Common myeloid progenitor, CD34-positive (primary cell): ENCODE data around the gene SPDYE6.
A peak's percentile ranks its signal among the peaks of the same experiment; 100 is the strongest.

ENCODE experiments used
- CTCF ChIA-PET: fragments of 350-600 bp; sonication (Branson Sonifier 250); formaldehyde crosslinking; loops from one replicate; lab custom pipeline; 2021; ENCODE audit warnings: antibody characterized with exemption; lab: Charles Lee
- POLR2A ChIA-PET: fragments of 350-600 bp; sonication (Branson Sonifier 250); formaldehyde crosslinking; loops from one replicate; lab custom pipeline; 2021; ENCODE audit warnings: antibody characterized with exemption; lab: Charles Lee
- DNase-seq, 3 donors: peaks; one replicate each; pipeline versions ENCODE4 v3.0.0 to v3.0.0-alpha.2; 2013
- H3K27ac ChIP-seq, 2 experiments: 1 replicate in 1 of 2; 2 replicates in 1 of 2; pipeline ENCODE4 v1.7.0; 2013; ENCODE audit warnings: inconsistent platforms in 2 of 2, low read length in 2 of 2, mild to moderate bottlenecking in 2 of 2, low read depth in 1 of 2, moderate library complexity in 1 of 2; ENCODE audit not compliant: severe bottlenecking in 2 of 2, insufficient read depth in 1 of 2, poor library complexity in 1 of 2
- H3K27me3 ChIP-seq, 5 experiments: replicated peaks in 2 of 5; 1 replicate in 3 of 5; 2 replicates in 2 of 5; pipeline versions ENCODE4 v1.6.1 to v1.7.0; 2013; ENCODE audit warnings: low read length in 4 of 5, mild to moderate bottlenecking in 2 of 5, moderate library complexity in 2 of 5, inconsistent platforms in 1 of 5; ENCODE audit not compliant: insufficient read depth in 5 of 5, control insufficient read depth in 4 of 5
- H3K36me3 ChIP-seq, 4 experiments: 1 replicate in 2 of 4; 2 replicates in 2 of 4; pipeline versions ENCODE4 v1.6.1 to v1.7.0; 2013; ENCODE audit warnings: low read length in 3 of 4, control low read depth in 1 of 4, mild to moderate bottlenecking in 1 of 4; ENCODE audit not compliant: control insufficient read depth in 4 of 4, insufficient read depth in 4 of 4
- H3K4me1 ChIP-seq, 4 experiments: 1 replicate in 3 of 4; 2 replicates in 1 of 4; pipeline versions ENCODE4 v1.6.1 to v1.7.1; 2013; ENCODE audit warnings: low read length in 3 of 4, mild to moderate bottlenecking in 3 of 4, control low read depth in 1 of 4, inconsistent platforms in 1 of 4, moderate library complexity in 1 of 4; ENCODE audit not compliant: control insufficient read depth in 4 of 4, insufficient read depth in 4 of 4; ENCODE audit errors: control extremely low read depth in 1 of 4
- H3K4me3 ChIP-seq, 7 experiments: 1 replicate in 4 of 7; 2 replicates in 3 of 7; pipeline versions ENCODE4 v1.5.1 to v1.7.0; 2013; ENCODE audit warnings: mild to moderate bottlenecking in 7 of 7, low read length in 6 of 7, moderate library complexity in 6 of 7, inconsistent platforms in 2 of 7, low read depth in 2 of 7, control low read depth in 1 of 7; ENCODE audit not compliant: insufficient read depth in 4 of 7, control insufficient read depth in 1 of 7; ENCODE audit errors: extremely low read depth in 1 of 7
- H3K9me3 ChIP-seq, 5 experiments: 1 replicate in 4 of 5; 2 replicates in 1 of 5; pipeline versions ENCODE4 v1.6.1 to v1.7.1; 2013; ENCODE audit warnings: low read length in 4 of 5, mild to moderate bottlenecking in 2 of 5, inconsistent platforms in 1 of 5, low read depth in 1 of 5, moderate library complexity in 1 of 5; ENCODE audit not compliant: control insufficient read depth in 4 of 5, insufficient read depth in 2 of 5; ENCODE audit errors: control extremely low read depth in 1 of 5
- WGBS: methylation state at CpG from one replicate; pipeline ENCODE4 v1.1.5; 2013; ENCODE audit not compliant: insufficient coverage; 5-methylcytosine and 5-hydroxymethylcytosine counted together

The SPDYE6 gene

GRCh38 chr7:102396710-102397019, 40.4 kb upstream of the SPDYE6 start:
- CTCF ChIA-PET: interaction anchor here (0.9 to 56.5 kb wide), 6 partner anchors 8 to 219 kb away, joined by 3 to 1488 read pairs (median 10); partner anchors contain the start of genes ALKBH4, LRWD1 and ORAI2
- peak overlapping the region; percentile 94 to 100 (median 99) for H3K4me3 ChIP-seq
- no peaks in the 10 kb centered on the region for H3K9me3 ChIP-seq
- H3K36me3 ChIP-seq: peaks cover 8 to 31% (median 23%) of the 10 kb centered on the region in 4 experiments
- H3K4me1 ChIP-seq: peaks cover 3 to 19% (median 15%) of the 10 kb centered on the region in 4 experiments
- H3K27me3 ChIP-seq: no peaks in the 10 kb centered on the region
- DNase-seq: no peak
- peak overlapping the region; percentile 83 to 91 for H3K27ac ChIP-seq
- POLR2A ChIA-PET: interaction anchor here (0.7 kb wide), 1 partner anchor 124 kb away, joined by 3 read pairs; no protein-coding TSS in a partner anchor
- WGBS: 0% methylated on average over 5 of the region's 12 CpGs

- CTCF ChIA-PET: interaction anchor here (0.9 to 56.5 kb wide), 7 partner anchors 9 to 219 kb away, joined by 3 to 1488 read pairs (median 8); partner anchors contain the start of genes ALKBH4, LRWD1 and ORAI2
These were observed 39.8 kb upstream of the SPDYE6 start, which contains the start of gene PRKRIP1 for GRCh38 chr7:102395873-102396709. PRKRIP1 (plus strand) TSS chr7:102396363; CDS start chr7:102396412, 49 bp downstream.

GRCh38 chr7:102395592-102395872, 39.3 kb upstream of the SPDYE6 start:
- no peaks in the 10 kb centered on the region for H3K27me3 ChIP-seq
- H3K36me3 ChIP-seq: peaks cover 4 to 31% (median 19%) of the 10 kb centered on the region in 4 experiments
- no peak for DNase-seq
- peaks cover 3 to 19% (median 15%) of the 10 kb centered on the region in 4 experiments for H3K4me1 ChIP-seq
- CTCF ChIA-PET: interaction anchor here (1.0 to 56.5 kb wide), 5 partner anchors 9 to 118 kb away, joined by 4 to 1488 read pairs (median 11); partner anchors contain the start of genes ALKBH4, LRWD1 and ORAI2
- H3K4me3 ChIP-seq: peak overlapping the region; percentile 94 to 100 (median 99)
- POLR2A ChIA-PET: no interaction called here
- WGBS: 28% methylated on average over 8 of the region's 9 CpGs
- H3K9me3 ChIP-seq: no peaks in the 10 kb centered on the region
- peak overlapping the region in 1 of 2 experiments; percentile 91 for H3K27ac ChIP-seq

More at GRCh38 chr7:102395873-102396709, 39.8 kb upstream of the SPDYE6 start, which contains the start of gene PRKRIP1:
- peaks cover 3 to 19% (median 15%) of the 10 kb centered on the region in 4 experiments for H3K4me1 ChIP-seq
- H3K36me3 ChIP-seq: peaks cover 8 to 31% (median 23%) of the 10 kb centered on the region in 4 experiments
- H3K27ac ChIP-seq: peak within 1 kb of the TSS; percentile 83 to 91
- WGBS: under 1% methylated on average over 38 of the region's 59 CpGs
- POLR2A ChIA-PET: interaction anchor here (0.7 kb wide), 1 partner anchor 123 kb away, joined by 3 read pairs; no protein-coding TSS in a partner anchor
- H3K9me3 ChIP-seq: no peaks in the 10 kb centered on the region
- DNase-seq: peak; percentile 85 to 91 (median 86)
- H3K27me3 ChIP-seq: no peaks in the 10 kb centered on the region
- peak within 1 kb of the TSS; percentile 94 to 100 (median 99) for H3K4me3 ChIP-seq

- 98% methylated on average over 7 of the region's 9 CpGs for WGBS
- H3K9me3 ChIP-seq: no peaks in the 10 kb centered on the region
- DNase-seq: no peak
- ChIA-PET POLR2A (no interaction called here), CTCF (interaction anchor here (1.6 to 56.5 kb wide), 3 partner anchors 11 to 116 kb away, joined by 6 to 1488 read pairs (median 246); partner anchors contain the start of genes ALKBH4, LRWD1 and ORAI2)
- no peaks in the 10 kb centered on the region for H3K27me3 ChIP-seq
- H3K4me1 ChIP-seq: peaks cover 3 to 19% (median 15%) of the 10 kb centered on the region in 4 experiments
- H3K4me3 ChIP-seq: no peak overlapping the region
- peaks cover 0 to 17% (median 4%) of the 10 kb centered on the region in 4 experiments for H3K36me3 ChIP-seq
- no peak overlapping the region for H3K27ac ChIP-seq
These were observed 37.2 kb upstream of the SPDYE6 start for GRCh38 chr7:102393467-102393866.

GRCh38 chr7:102392330-102392729, 36.1 kb upstream of the SPDYE6 start:
- Histone ChIP-seq H3K9me3 (no peaks in the 10 kb centered on the region), H3K4me1 (peaks cover 3 to 17% (median 13%) of the 10 kb centered on the region in 4 experiments), H3K4me3 (no peak overlapping the region), H3K27ac (no peak overlapping the region), H3K27me3 (no peaks in the 10 kb centered on the region), H3K36me3 (peaks cover 0 to 17% (median 4%) of the 10 kb centered on the region in 4 experiments)
- ChIA-PET CTCF (interaction anchor here (1.1 to 56.5 kb wide), 7 partner anchors 12 to 140 kb away, joined by 3 to 1488 read pairs (median 6); partner anchors contain the start of genes ALKBH4, LRWD1 and ORAI2), POLR2A (no interaction called here)
- DNase-seq: no peak
- no CpG with 5 or more reads among the region's 1 CpG for WGBS

GRCh38 chr7:102390697-102391484, 34.6 kb upstream of the SPDYE6 start:
- ChIA-PET CTCF (interaction anchor here (0.5 to 56.5 kb wide), 8 partner anchors 14 to 417 kb away, joined by 3 to 1488 read pairs (median 5); partner anchors contain the start of genes ALKBH4, LRWD1 and ORAI2), POLR2A (interaction anchor here (0.7 kb wide), 1 partner anchor 14 kb away, joined by 4 read pairs; no protein-coding TSS in a partner anchor)
- Histone ChIP-seq H3K27ac (no peak overlapping the region), H3K27me3 (no peaks in the 10 kb centered on the region), H3K9me3 (no peaks in the 10 kb centered on the region), H3K36me3 (peaks cover 0 to 24% (median 7%) of the 10 kb centered on the region in 4 experiments), H3K4me1 (peaks cover 0 to 7% (median 5%) of the 10 kb centered on the region in 4 experiments), H3K4me3 (no peak overlapping the region)
- 69% methylated on average over 6 of the region's 12 CpGs for WGBS
- peak; percentile 63 to 76 (median 67) for DNase-seq
